ENCODE measurements around the gene SOX8.

The SOX8 gene

GRCh38 chr16:1029259-1029545 is 47.6 kb downstream of the SOX8 start:
- no peak for DNase-seq (ENCODE audit: low read depth)
- no peak for TF ChIP-seq CTCF (conservative IDR thresholded peaks at IDR 0.05; ENCODE audit: low read depth, low read length)

DNA sequence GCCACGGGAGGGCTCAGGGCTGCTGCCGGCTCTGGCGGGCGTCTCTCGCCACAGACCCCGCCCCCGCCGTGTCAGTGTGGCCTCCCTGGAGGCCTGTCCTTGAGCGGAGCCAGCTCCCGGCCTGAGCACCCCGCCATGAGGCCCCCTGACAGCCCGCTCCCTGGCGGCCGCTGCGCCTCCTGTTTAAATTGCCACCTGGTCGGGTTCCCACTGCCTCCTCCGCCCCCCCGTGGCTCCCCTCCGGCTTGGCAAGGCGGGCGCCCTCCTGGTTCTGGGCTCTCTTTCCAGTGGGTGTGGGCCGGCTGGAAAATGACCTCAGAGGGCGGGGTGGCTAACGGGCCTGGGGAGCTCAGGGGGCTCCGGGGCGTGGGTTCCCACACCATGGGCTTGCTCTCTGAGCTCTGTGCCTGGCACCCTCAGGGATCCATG is 48.9 kb downstream of the SOX8 start:
- peak; percentile 3 for TF ChIP-seq CTCF (conservative IDR thresholded peaks at IDR 0.05; ENCODE audit: low read depth, low read length)
- no peak overlapping the region for H3K4me3 ChIP-seq (ENCODE audit: low read length)
- no peak for DNase-seq (ENCODE audit: low read depth)

More at GRCh38 chr16:1029259-1029545, 47.6 kb downstream of the SOX8 start:
- H3K4me3 ChIP-seq (ENCODE audit: low read length), result no peak overlapping the region

GRCh38 chr16:1031666-1032065 is 50.1 kb downstream of the SOX8 start:
- no peak for DNase-seq (ENCODE audit: low read depth)
- no peak for TF ChIP-seq CTCF (conservative IDR thresholded peaks at IDR 0.05; ENCODE audit: low read depth, low read length)
- no peak overlapping the region for H3K4me3 ChIP-seq (ENCODE audit: low read length)

DNA sequence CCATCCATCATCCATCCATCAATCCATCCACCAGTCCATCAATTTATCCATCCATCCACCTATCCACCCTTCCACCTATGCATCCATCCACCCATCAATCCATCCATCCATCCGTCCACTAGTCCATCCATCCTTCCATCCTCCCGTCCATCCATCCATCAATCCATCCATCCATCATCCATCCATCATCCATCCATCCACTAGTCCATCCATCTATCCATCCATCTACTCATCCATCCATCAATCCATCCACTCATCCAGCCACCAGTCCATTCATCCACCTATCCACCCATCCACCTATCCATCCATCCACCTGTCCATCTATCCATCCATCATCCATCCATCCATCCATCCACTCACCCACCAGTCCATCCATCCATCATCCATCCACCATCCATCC is 51.0 kb downstream of the SOX8 start:
- TF ChIP-seq CTCF (conservative IDR thresholded peaks at IDR 0.05; ENCODE audit: low read depth, low read length), result no peak
- no peak for DNase-seq (ENCODE audit: low read depth)
- no peak overlapping the region for H3K4me3 ChIP-seq (ENCODE audit: low read length)

GRCh38 chr16:1033128-1033679 is 51.6 kb downstream of the SOX8 start:
- TF ChIP-seq CTCF (conservative IDR thresholded peaks at IDR 0.05; ENCODE audit: low read depth, low read length), result no peak
- no peak overlapping the region for H3K4me3 ChIP-seq (ENCODE audit: low read length)
- DNase-seq (ENCODE audit: low read depth), result no peak

- no peak overlapping the region for H3K4me3 ChIP-seq (ENCODE audit: low read length)
- no peak for DNase-seq (ENCODE audit: low read depth)
- no peak for TF ChIP-seq CTCF (conservative IDR thresholded peaks at IDR 0.05; ENCODE audit: low read depth, low read length)
Observed at GRCh38 chr16:1034230-1035065, 52.9 kb downstream of the SOX8 start.

DNA sequence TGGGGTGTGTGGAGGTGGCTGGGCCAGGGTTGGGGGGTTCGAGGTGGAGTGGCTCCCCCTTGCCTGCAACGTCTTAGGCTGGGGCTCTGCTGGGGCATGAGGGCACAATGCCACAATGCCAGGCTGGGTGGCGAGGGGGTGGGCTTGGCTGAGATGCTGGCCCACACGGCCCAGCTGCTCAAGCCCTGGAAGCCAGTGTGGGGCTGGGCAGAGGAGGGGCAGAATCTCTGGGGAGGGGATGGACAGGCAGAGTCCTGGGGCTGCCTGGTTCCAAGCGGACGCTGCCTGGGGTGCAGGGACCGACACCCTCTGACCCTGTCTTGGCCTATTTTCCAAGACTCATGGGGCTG is 53.5 kb downstream of the SOX8 start:
- TF ChIP-seq CTCF (conservative IDR thresholded peaks at IDR 0.05; ENCODE audit: low read depth, low read length), result no peak
- no peak overlapping the region for H3K4me3 ChIP-seq (ENCODE audit: low read length)
- no peak for DNase-seq (ENCODE audit: low read depth)

Measured in retinal pigment epithelial cell (primary cell).